Neural cell (in vitro differentiated cells): ENCODE measurements around the gene ROBO1. TPM values are rescaled to one million over a fixed set of nuclear protein-coding genes. Genes with fewer than 3 reads are reported as not detected.

Experiments
- H2AFZ ChIP-seq: fragments of 200-600, 300-800 bp; sonication (generic), shearing (Covaris generic); 2 replicates; pipeline ENCODE4 v1.6.0; 2014; ENCODE audit warnings: low read depth, mild to moderate bottlenecking, antibody characterized with exemption, low read length, moderate library complexity
- H3F3A ChIP-seq: fragments of 200-600 bp; shearing (Covaris generic); 2 replicates; pipeline ENCODE4 v1.6.1; 2016; ENCODE audit warnings: mild to moderate bottlenecking, moderate library complexity, mixed read lengths, antibody characterized with exemption, low read length; ENCODE audit not compliant: insufficient read depth, poor library complexity, severe bottlenecking
- H3K27ac ChIP-seq: fragments of 200-600, 300-800 bp; sonication (generic), shearing (Covaris generic); 2 replicates; pipeline ENCODE4 v1.5.1; 2014; ENCODE audit warnings: mild to moderate bottlenecking, low read length, moderate library complexity
- H3K27me3 ChIP-seq: fragments of 300-800, 200-600 bp; sonication (generic), shearing (Covaris generic); 2 replicates; pipeline ENCODE4 v1.6.0; 2014; ENCODE audit warnings: mild to moderate bottlenecking, low read depth, low read length, moderate library complexity; ENCODE audit not compliant: insufficient read depth
- H3K36me3 ChIP-seq: fragments of 300-800, 200-600 bp; sonication (generic), shearing (Covaris generic); 2 replicates; pipeline ENCODE4 v1.5.1; 2014; ENCODE audit warnings: mild to moderate bottlenecking, antibody characterized with exemption, low read length, moderate library complexity; ENCODE audit not compliant: insufficient read depth
- H3K4me2 ChIP-seq: fragments of 300-800, 200-600 bp; sonication (generic), shearing (Covaris generic); 2 replicates; pipeline ENCODE4 v1.6.0; 2014; ENCODE audit warnings: mild to moderate bottlenecking, low read length
- H3K4me3 ChIP-seq: fragments of 300-800, 200-600 bp; sonication (generic), shearing (Covaris generic); 2 replicates; pipeline ENCODE4 v1.5.1; 2014; ENCODE audit warnings: mild to moderate bottlenecking, low read length, moderate library complexity
- H3K79me2 ChIP-seq: fragments of 200-600 bp; shearing (Covaris generic); replicated peaks from 2 replicates; pipeline ENCODE4 v1.6.0; 2014; ENCODE audit warnings: mild to moderate bottlenecking, low read length, moderate library complexity; ENCODE audit not compliant: insufficient read depth
- H3K9ac ChIP-seq: fragments of 300-800, 200-600 bp; sonication (generic), shearing (Covaris generic); 2 replicates; pipeline ENCODE4 v1.6.1; 2016; ENCODE audit warnings: mild to moderate bottlenecking, low read length, mixed read lengths
- H3K9me2 ChIP-seq: fragments of 200-600 bp; shearing (Covaris generic); 2 replicates; pipeline ENCODE4 v1.6.1; 2016; ENCODE audit warnings: mild to moderate bottlenecking, low read length, mixed read lengths; ENCODE audit not compliant: insufficient read depth
- H3K9me3 ChIP-seq: fragments of 200-600, 300-800 bp; sonication (generic), shearing (Covaris generic); 2 replicates; pipeline ENCODE4 v1.6.1; 2016; ENCODE audit warnings: mild to moderate bottlenecking, mixed run types, low read length, moderate library complexity, mixed read lengths
- H4K20me1 ChIP-seq: fragments of 200-600 bp; shearing (Covaris generic); 2 replicates; pipeline ENCODE4 v1.6.1; 2016; ENCODE audit warnings: mild to moderate bottlenecking, mixed run types; ENCODE audit not compliant: insufficient read depth
- CTCF ChIP-seq: fragments of 450-650 bp; IDR thresholded peaks from 2 replicates; pipeline ENCODE4 v1.5.1; 2014; ENCODE audit warnings: antibody characterized with exemption, mild to moderate bottlenecking, moderate library complexity; ENCODE audit not compliant: poor library complexity, severe bottlenecking
- EP300 ChIP-seq: fragments of 450-650 bp; conservative IDR thresholded peaks from 2 replicates; pipeline ENCODE4 v1.6.1; 2014; ENCODE audit warnings: antibody characterized with exemption, mild to moderate bottlenecking, moderate library complexity; ENCODE audit not compliant: poor library complexity, severe bottlenecking
- EZH2 ChIP-seq: fragments of 200-600, 300-800 bp; shearing (Covaris generic), sonication (generic); IDR thresholded peaks from 2 replicates; pipeline ENCODE4 v1.6.1; 2014; ENCODE audit warnings: antibody characterized with exemption, low read length, borderline replicate concordance, mild to moderate bottlenecking; ENCODE audit not compliant: insufficient read depth, poor library complexity, severe bottlenecking
- MXI1 ChIP-seq: fragments of 450-650 bp; conservative IDR thresholded peaks from 2 replicates; pipeline ENCODE4 v1.6.1; 2014; ENCODE audit warnings: antibody characterized with exemption, mild to moderate bottlenecking; ENCODE audit not compliant: poor library complexity, severe bottlenecking
- POLR2AphosphoS5 ChIP-seq: IDR thresholded peaks from 2 replicates; pipeline ENCODE4 v1.6.1; 2012
- RAD21 ChIP-seq: fragments of 450-650 bp; conservative IDR thresholded peaks from 2 replicates; pipeline ENCODE4 v1.6.1; 2014; ENCODE audit warnings: antibody characterized with exemption, mild to moderate bottlenecking, moderate library complexity
- SMC3 ChIP-seq: fragments of 450-650 bp; conservative IDR thresholded peaks from 2 replicates; pipeline ENCODE4 v1.6.1; 2014; ENCODE audit warnings: antibody characterized with exemption, mild to moderate bottlenecking, moderate library complexity; ENCODE audit not compliant: poor library complexity
- TAF1 ChIP-seq: IDR thresholded peaks from 2 replicates; pipeline ENCODE4 v1.6.1; 2012; ENCODE audit warnings: low read depth
- polyA plus RNA-seq: library from polyadenylated mRNA; depleted of rRNA; stranded (reverse); fragments of >200 nt; gene quantifications from 2 replicates; pipeline ENCODE4 v1.2.3, GENCODE V29; 2014
- TF ChIP-seq, protein P1 (sequence below): IDR thresholded peaks from 2 replicates; pipeline ENCODE4 v1.6.1; 2012; ENCODE audit warnings: borderline replicate concordance

Gene ROBO1
- polyA plus RNA-seq, 1 donor from 2014 or later, result 183 TPM

- Histone ChIP-seq H3K79me2 (no peaks in the 10 kb centered on the region), H3F3A (peaks cover 11% of the 10 kb centered on the region), H3K27ac (no peak overlapping the region), H2AFZ (no peak overlapping the region), H3K36me3 (peaks cover 12% of the 10 kb centered on the region), H4K20me1 (no peaks in the 10 kb centered on the region), H3K4me2 (no peak overlapping the region), H3K9me2 (no peaks in the 10 kb centered on the region), H3K9ac (no peak overlapping the region), H3K9me3 (no peaks in the 10 kb centered on the region), H3K4me3 (no peak overlapping the region), H3K27me3 (no peaks in the 10 kb centered on the region)
- TF ChIP-seq, protein P1, sequence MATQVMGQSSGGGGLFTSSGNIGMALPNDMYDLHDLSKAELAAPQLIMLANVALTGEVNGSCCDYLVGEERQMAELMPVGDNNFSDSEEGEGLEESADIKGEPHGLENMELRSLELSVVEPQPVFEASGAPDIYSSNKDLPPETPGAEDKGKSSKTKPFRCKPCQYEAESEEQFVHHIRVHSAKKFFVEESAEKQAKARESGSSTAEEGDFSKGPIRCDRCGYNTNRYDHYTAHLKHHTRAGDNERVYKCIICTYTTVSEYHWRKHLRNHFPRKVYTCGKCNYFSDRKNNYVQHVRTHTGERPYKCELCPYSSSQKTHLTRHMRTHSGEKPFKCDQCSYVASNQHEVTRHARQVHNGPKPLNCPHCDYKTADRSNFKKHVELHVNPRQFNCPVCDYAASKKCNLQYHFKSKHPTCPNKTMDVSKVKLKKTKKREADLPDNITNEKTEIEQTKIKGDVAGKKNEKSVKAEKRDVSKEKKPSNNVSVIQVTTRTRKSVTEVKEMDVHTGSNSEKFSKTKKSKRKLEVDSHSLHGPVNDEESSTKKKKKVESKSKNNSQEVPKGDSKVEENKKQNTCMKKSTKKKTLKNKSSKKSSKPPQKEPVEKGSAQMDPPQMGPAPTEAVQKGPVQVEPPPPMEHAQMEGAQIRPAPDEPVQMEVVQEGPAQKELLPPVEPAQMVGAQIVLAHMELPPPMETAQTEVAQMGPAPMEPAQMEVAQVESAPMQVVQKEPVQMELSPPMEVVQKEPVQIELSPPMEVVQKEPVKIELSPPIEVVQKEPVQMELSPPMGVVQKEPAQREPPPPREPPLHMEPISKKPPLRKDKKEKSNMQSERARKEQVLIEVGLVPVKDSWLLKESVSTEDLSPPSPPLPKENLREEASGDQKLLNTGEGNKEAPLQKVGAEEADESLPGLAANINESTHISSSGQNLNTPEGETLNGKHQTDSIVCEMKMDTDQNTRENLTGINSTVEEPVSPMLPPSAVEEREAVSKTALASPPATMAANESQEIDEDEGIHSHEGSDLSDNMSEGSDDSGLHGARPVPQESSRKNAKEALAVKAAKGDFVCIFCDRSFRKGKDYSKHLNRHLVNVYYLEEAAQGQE, result no peak
- no peak for TF ChIP-seq EZH2
- TF ChIP-seq TAF1, result no peak
- TF ChIP-seq EP300, result no peak
- no peak for TF ChIP-seq POLR2AphosphoS5
- no peak for TF ChIP-seq MXI1
- no peak for TF ChIP-seq SMC3
- TF ChIP-seq RAD21, result no peak
- TF ChIP-seq CTCF, result no peak
Measured at GRCh38 chr3:78610462-78611125, 1157.2 kb downstream of the ROBO1 start.

- Histone ChIP-seq H3K27ac (no peak overlapping the region), H3K9me3 (no peaks in the 10 kb centered on the region), H3K27me3 (no peaks in the 10 kb centered on the region), H2AFZ (no peak overlapping the region), H3K4me2 (no peak overlapping the region), H3K4me3 (no peak overlapping the region), H3K9me2 (no peaks in the 10 kb centered on the region), H3K79me2 (no peaks in the 10 kb centered on the region), H4K20me1 (no peaks in the 10 kb centered on the region), H3F3A (peaks cover 3% of the 10 kb centered on the region), H3K9ac (no peak overlapping the region), H3K36me3 (peaks cover 12% of the 10 kb centered on the region)
- TF ChIP-seq MXI1, result no peak
- TF ChIP-seq EZH2, result no peak
- TF ChIP-seq SMC3, result no peak
- TF ChIP-seq CTCF, result no peak
- TF ChIP-seq, protein P1, result no peak
- no peak for TF ChIP-seq RAD21
- no peak for TF ChIP-seq EP300
- TF ChIP-seq TAF1, result no peak
- no peak for TF ChIP-seq POLR2AphosphoS5
Measured at GRCh38 chr3:78606756-78607155, 1161.0 kb downstream of the ROBO1 start.
